ENCODE results near the gene NOS3.

The NOS3 gene

GRCh38 chr7:151060416-151061212 is 69.8 kb downstream of the NOS3 start:
- peak; percentile 40 to 53 for DNase-seq

GRCh38 chr7:151061213-151062110 is 70.6 kb downstream of the NOS3 start:
- no peak for DNase-seq

DNA sequence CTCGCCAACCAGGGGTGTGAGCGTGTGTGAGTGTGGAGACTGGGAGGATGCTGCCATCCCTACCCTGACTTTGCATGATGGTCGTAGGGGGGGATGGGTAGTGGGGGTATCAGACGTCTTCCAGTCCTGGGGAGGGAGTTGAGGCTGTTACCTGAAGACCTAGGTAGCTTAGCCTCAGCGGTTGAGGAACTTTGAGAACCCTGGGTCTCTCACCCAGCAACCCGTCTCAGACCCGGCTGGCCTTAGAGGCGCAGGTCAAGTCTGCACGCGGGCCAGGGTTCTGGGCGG is 71.2 kb downstream of the NOS3 start:
- DNase-seq: no peak

DNA sequence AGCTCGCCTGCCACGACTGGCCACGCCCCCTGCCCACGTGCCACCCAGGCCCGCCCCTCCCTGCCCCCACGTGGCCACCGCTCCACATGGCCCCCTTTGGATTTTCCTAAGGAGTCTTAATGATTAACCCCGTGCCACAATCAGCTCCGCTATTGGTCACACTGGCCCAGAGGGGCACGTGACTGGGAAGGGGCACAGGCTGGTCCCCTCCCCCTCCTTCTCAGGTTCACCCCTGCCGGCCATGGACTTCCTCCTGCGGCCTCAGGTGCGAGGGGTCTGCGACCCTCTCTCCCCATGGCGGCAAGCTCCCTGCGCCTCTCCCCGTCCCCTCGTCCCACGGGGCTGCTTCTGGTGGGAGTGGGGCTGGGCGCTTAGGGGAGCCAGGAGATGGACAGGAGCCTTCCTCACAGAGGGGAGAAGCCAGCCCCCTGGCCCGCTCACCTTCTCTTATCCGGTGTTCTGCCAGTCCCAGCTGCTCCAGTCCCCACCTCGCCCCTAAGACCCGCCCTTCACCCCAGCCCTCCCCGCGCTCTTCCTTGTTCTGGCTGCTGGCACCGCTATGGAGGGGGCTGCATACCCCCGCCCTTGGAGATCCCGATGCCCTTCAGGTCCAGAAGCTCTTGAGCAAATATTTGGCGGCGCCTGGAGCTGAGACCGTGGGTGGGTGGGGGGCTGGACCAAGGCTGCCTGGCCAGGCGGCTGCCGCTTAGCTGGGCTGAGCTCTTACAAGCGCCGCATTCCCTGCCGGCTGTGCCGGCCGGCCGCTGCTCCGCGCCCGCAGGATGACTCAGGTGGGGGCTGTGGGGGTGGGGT is 71.8 kb downstream of the NOS3 start:
- no peak for DNase-seq

DNA sequence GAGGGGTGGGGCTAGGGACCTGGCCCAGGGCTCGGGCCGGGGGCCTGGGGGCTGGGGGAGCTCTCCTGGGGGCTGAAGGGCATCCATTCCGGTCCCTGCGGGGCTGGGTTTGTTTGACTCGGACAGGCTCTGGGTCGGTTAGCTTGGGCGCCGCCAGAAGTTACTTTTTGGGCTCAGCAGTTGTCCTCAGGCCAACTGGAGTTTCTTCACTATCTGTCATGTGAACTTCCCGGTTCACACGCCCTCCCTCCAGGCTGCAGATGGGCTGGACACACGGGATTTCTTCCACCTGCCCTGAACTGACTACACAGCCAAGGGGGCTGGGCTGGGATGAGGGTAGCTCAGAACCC is 72.4 kb downstream of the NOS3 start:
- no peak for DNase-seq
